CD14-positive monocyte (primary cell): ENCODE results near the gene ZNF536. TPM values are rescaled to one million over a fixed set of nuclear protein-coding genes. Genes with fewer than 3 reads are reported as not detected.

Source experiments
- DNase-seq, 3 donors: peaks; one replicate each; pipeline ENCODE4 v3.0.0-alpha.2; 2011 to 2022
- H2AFZ ChIP-seq: 2 replicates; pipeline ENCODE4 v1.6.0; 2012; ENCODE audit warnings: mild to moderate bottlenecking, low read depth, low read length, inconsistent platforms; ENCODE audit not compliant: insufficient read depth, poor library complexity, severe bottlenecking
- H3K27ac ChIP-seq, 2 donors: 1 replicate in 1 of 2; 2 replicates in 1 of 2; pipeline ENCODE4 v1.5.1; 2012 to 2013; ENCODE audit warnings: low read length in 2 of 2, control low read depth in 1 of 2, inconsistent platforms in 1 of 2, low read depth in 1 of 2, mild to moderate bottlenecking in 1 of 2
- H3K27me3 ChIP-seq, 2 donors: one replicate each; pipeline versions ENCODE4 v1.6.0 to v1.6.1; 2011 to 2013; ENCODE audit warnings: low read length in 2 of 2; ENCODE audit not compliant: control insufficient read depth in 2 of 2, insufficient read depth in 2 of 2
- H3K36me3 ChIP-seq, 2 donors: replicated peaks in 1 of 2; 1 replicate in 1 of 2; 2 replicates in 1 of 2; pipeline versions ENCODE4 v1.5.1 to v1.6.1; 2012 to 2013; ENCODE audit warnings: low read length in 2 of 2, control low read depth in 1 of 2, inconsistent platforms in 1 of 2, mild to moderate bottlenecking in 1 of 2; ENCODE audit not compliant: insufficient read depth in 2 of 2, control insufficient read depth in 1 of 2
- H3K4me1 ChIP-seq, 2 donors: 1 replicate in 1 of 2; 2 replicates in 1 of 2; pipeline versions ENCODE4 v1.5.1 to v1.6.1; 2012 to 2013; ENCODE audit warnings: low read length in 2 of 2, control low read depth in 1 of 2, inconsistent platforms in 1 of 2, mild to moderate bottlenecking in 1 of 2, moderate library complexity in 1 of 2; ENCODE audit not compliant: insufficient read depth in 2 of 2, control insufficient read depth in 1 of 2
- H3K4me2 ChIP-seq: replicated peaks from 2 replicates; pipeline ENCODE3; 2012; ENCODE audit warnings: low read length, moderate library complexity, mild to moderate bottlenecking; ENCODE audit not compliant: poor library complexity, severe bottlenecking; ENCODE audit errors: extremely low read depth
- H3K4me3 ChIP-seq, 3 experiments: fragments of 200-600 bp in 1 of 3; sonication (generic) in 1 of 3; replicated peaks in 1 of 3; 1 replicate in 2 of 3; 2 replicates in 1 of 3; pipeline ENCODE4 v1.5.1; 2011 to 2013; ENCODE audit warnings: low read length in 3 of 3, mild to moderate bottlenecking in 3 of 3, control low read depth in 2 of 3, low read depth in 2 of 3, inconsistent platforms in 1 of 3, moderate library complexity in 1 of 3
- H3K79me2 ChIP-seq: 2 replicates; pipeline ENCODE4 v1.6.0; 2012; ENCODE audit warnings: mild to moderate bottlenecking, control low read depth, inconsistent platforms, low read length, moderate library complexity; ENCODE audit not compliant: insufficient read depth
- H3K9ac ChIP-seq: 2 replicates; pipeline ENCODE4 v1.6.0; 2017; ENCODE audit warnings: low read length, mild to moderate bottlenecking; ENCODE audit not compliant: insufficient read depth, poor library complexity, severe bottlenecking
- H3K9me3 ChIP-seq, 2 donors: replicated peaks in 1 of 2; 1 replicate in 1 of 2; 2 replicates in 1 of 2; pipeline versions ENCODE4 v1.5.1 to v1.6.1; 2012 to 2013; ENCODE audit warnings: low read length in 2 of 2, control low read depth in 1 of 2; ENCODE audit not compliant: control insufficient read depth in 1 of 2, insufficient read depth in 1 of 2
- H4K20me1 ChIP-seq: 2 replicates; pipeline ENCODE4 v1.6.0; 2012; ENCODE audit warnings: mild to moderate bottlenecking, low read length, control low read depth, moderate library complexity; ENCODE audit not compliant: insufficient read depth
- H3K27ac Mint-ChIP-seq, 7 donors: one replicate each; pipeline ENCODE4 v1.8.0; 2020; ENCODE audit warnings: mild to moderate bottlenecking in 7 of 7, mixed read lengths in 7 of 7, moderate library complexity in 6 of 7, inconsistent platforms in 2 of 7
- H3K27me3 Mint-ChIP-seq, 3 donors: one replicate each; pipeline ENCODE4 v1.8.0; 2021 to 2022; ENCODE audit warnings: low read depth in 3 of 3, mild to moderate bottlenecking in 3 of 3, mixed read lengths in 3 of 3, moderate library complexity in 3 of 3, inconsistent platforms in 1 of 3
- H3K36me3 Mint-ChIP-seq, 2 donors: one replicate each; pipeline ENCODE4 v1.8.0; 2020; ENCODE audit warnings: mixed read lengths in 2 of 2, inconsistent platforms in 1 of 2, mild to moderate bottlenecking in 1 of 2
- H3K4me1 Mint-ChIP-seq: one replicate; pipeline ENCODE4 v1.8.0; 2020; ENCODE audit warnings: mild to moderate bottlenecking, mixed read lengths
- H3K4me3 Mint-ChIP-seq, 2 donors: one replicate each; pipeline ENCODE4 v1.8.0; 2020; ENCODE audit warnings: mild to moderate bottlenecking in 2 of 2, mixed read lengths in 2 of 2, moderate library complexity in 1 of 2
- H3K9me3 Mint-ChIP-seq, 7 donors: one replicate each; pipeline ENCODE4 v1.8.0; 2020 to 2022; ENCODE audit warnings: mixed read lengths in 7 of 7, mild to moderate bottlenecking in 6 of 7, moderate library complexity in 6 of 7, inconsistent platforms in 2 of 7
- CTCF ChIP-seq: fragments of 200-600 bp; IDR thresholded peaks from one replicate; pipeline ENCODE4 v1.8.0; 2022; ENCODE audit warnings: antibody characterized with exemption, mild to moderate bottlenecking
- whole genome bisulfite sequencing: methylation state at CpG from one replicate; pipeline ENCODE4 v1.1.5; 2013; ENCODE audit warnings: missing lambda C conversion rate; ENCODE audit not compliant: insufficient coverage; 5-methylcytosine and 5-hydroxymethylcytosine counted together
- intact Hi-C, 2 donors: fragments of 100-400 bp; cut with micrococcal nuclease; formaldehyde crosslinking; loops; one replicate each; pipeline versions ENCODE4 v1.15.0 to v1.15.1; 2023
- polyA plus RNA-seq, 3 donors: library from polyadenylated mRNA; depleted of rRNA in 1 of 3; unstranded in 2 of 3; stranded (reverse) in 1 of 3; fragments of 300-500 nt in 2 of 3; fragments of >200 nt in 1 of 3; fragmentation: Illumina TruSeq in 2 of 3; gene quantifications; 1 replicate in 2 of 3; 2 replicates in 1 of 3; pipeline ENCODE4 v1.2.3, GENCODE V29; 2012 to 2021

The ZNF536 gene
- polyA plus RNA-seq, 3 donors = not detected

GRCh38 chr19:30420881-30421280 is 48.7 kb downstream of the ZNF536 start:
- Mint-ChIP-seq H3K36me3 (no peaks in the 10 kb centered on the region), H3K4me1 (no peaks in the 10 kb centered on the region), H3K27ac (no peak overlapping the region), H3K9me3 (peaks cover 0 to 9% (median 0%) of the 10 kb centered on the region in 7 donors), H3K4me3 (no peak overlapping the region), H3K27me3 (peaks cover 5 to 9% (median 8%) of the 10 kb centered on the region in 3 donors)
- H3K27me3 ChIP-seq = no peaks in the 10 kb centered on the region
- 83% methylated on average over 6 of the region's 10 CpGs for WGBS
- no peaks in the 10 kb centered on the region for H3K4me1 ChIP-seq
- H3K4me3 ChIP-seq = no peak overlapping the region
- H3K27ac ChIP-seq = no peak overlapping the region
- H3K36me3 ChIP-seq = no peaks in the 10 kb centered on the region
- H2AFZ ChIP-seq = no peak overlapping the region
- H3K9me3 ChIP-seq = no peaks in the 10 kb centered on the region
- H3K9ac ChIP-seq = no peak overlapping the region
- no peak overlapping the region for H3K4me2 ChIP-seq
- no peaks in the 10 kb centered on the region for H4K20me1 ChIP-seq
- DNase-seq = no peak
- no peak for TF ChIP-seq CTCF
- intact Hi-C loops = no loop called here
- H3K79me2 ChIP-seq = no peaks in the 10 kb centered on the region

- Histone ChIP-seq H3K9ac (no peak overlapping the region), H3K36me3 (no peaks in the 10 kb centered on the region), H3K27ac (no peak overlapping the region), H3K4me3 (no peak overlapping the region), H3K4me2 (no peak overlapping the region), H3K79me2 (no peaks in the 10 kb centered on the region), H4K20me1 (no peaks in the 10 kb centered on the region), H2AFZ (no peak overlapping the region), H3K9me3 (no peaks in the 10 kb centered on the region), H3K4me1 (no peaks in the 10 kb centered on the region), H3K27me3 (no peaks in the 10 kb centered on the region)
- no peak for DNase-seq
- Mint-ChIP-seq H3K4me1 (no peaks in the 10 kb centered on the region), H3K4me3 (no peak overlapping the region), H3K27ac (no peak overlapping the region), H3K36me3 (no peaks in the 10 kb centered on the region), H3K27me3 (peaks cover 5 to 6% (median 5%) of the 10 kb centered on the region in 3 donors), H3K9me3 (peaks cover 0 to 9% (median 0%) of the 10 kb centered on the region in 7 donors)
- TF ChIP-seq CTCF = no peak
- 90% methylated on average over 2 of the region's 8 CpGs for WGBS
- intact Hi-C loops = no loop called here
These were observed 49.4 kb downstream of the ZNF536 start for GRCh38 chr19:30421571-30421970.
